Sigmoid colon (tissue), 7 donors: ENCODE measurements around the gene PIM3. TPM values are rescaled to one million over a fixed set of nuclear protein-coding genes. Genes with fewer than 3 reads are reported as not detected.

Source experiments
- DNase-seq: peaks from one replicate; pipeline ENCODE4 v3.0.0-alpha.2; 2019
- H3K27ac ChIP-seq, 4 donors: fragments of 200-600 bp; sonication (generic); one replicate each; pipeline ENCODE4 v1.5.1; 2016 to 2019; ENCODE audit warnings: mild to moderate bottlenecking in 1 of 4
- H3K27me3 ChIP-seq, 3 donors: fragments of 200-600 bp; sonication (generic); one replicate each; pipeline ENCODE4 v1.5.1; 2019; ENCODE audit warnings: mild to moderate bottlenecking in 1 of 3
- H3K36me3 ChIP-seq, 4 donors: fragments of 200-600 bp; sonication (generic); one replicate each; pipeline ENCODE4 v1.5.1; 2016 to 2019
- H3K4me1 ChIP-seq, 4 donors: fragments of 200-600 bp; sonication (generic); one replicate each; pipeline ENCODE4 v1.5.1; 2017 to 2019
- H3K4me3 ChIP-seq, 4 donors: fragments of 200-600 bp; sonication (generic); one replicate each; pipeline ENCODE4 v1.5.1; 2017 to 2019; ENCODE audit warnings: mild to moderate bottlenecking in 2 of 4, moderate library complexity in 1 of 4
- H3K9me3 ChIP-seq, 4 donors: fragments of 200-600 bp in 3 of 4; sonication (generic) in 3 of 4; one replicate each; pipeline versions ENCODE4 v1.5.1 to v1.6.1; 2013 to 2019
- CTCF ChIP-seq, 4 experiments: fragments of 450-650 bp in 3 of 4; fragments of 200-600 bp in 1 of 4; IDR thresholded peaks; one replicate each; pipeline ENCODE4 v1.5.1; 2016 to 2019; ENCODE audit warnings: antibody characterized with exemption in 4 of 4, mild to moderate bottlenecking in 3 of 4, moderate library complexity in 2 of 4
- EP300 ChIP-seq, 4 donors: sonication (generic); formaldehyde crosslinking; IDR thresholded peaks; one replicate each; pipeline ENCODE4 v1.6.1; 2017; ENCODE audit warnings: antibody characterized with exemption in 4 of 4
- POLR2A ChIP-seq, 2 donors: fragments of 450-650 bp; IDR thresholded peaks; one replicate each; pipeline ENCODE4 v1.6.1; 2016; ENCODE audit warnings: antibody characterized with exemption in 2 of 2, mild to moderate bottlenecking in 2 of 2, moderate library complexity in 2 of 2
- POLR2AphosphoS5 ChIP-seq, 4 donors: sonication (generic); formaldehyde crosslinking; IDR thresholded peaks; one replicate each; pipeline ENCODE4 v1.6.1; 2017; ENCODE audit warnings: antibody characterized with exemption in 4 of 4
- WGBS, 2 donors: extraction: QIAGEN DNeasy Blood & Tissue Kit; methylation state at CpG; one replicate each; pipeline ENCODE4 v1.1.7; 2013; 5-methylcytosine and 5-hydroxymethylcytosine counted together
- intact Hi-C: fragments of 100-400 bp; cut with DNase I; formaldehyde crosslinking; loops from one replicate; pipeline ENCODE4 v1.15.1; 2023
- polyA plus RNA-seq, 3 donors: library from polyadenylated mRNA; stranded (reverse); fragments of 200-250 nt; gene quantifications; one replicate each; pipeline ENCODE4 v1.2.3, GENCODE V29; 2013
- total RNA-seq, 4 donors: library from RNA; depleted of rRNA; stranded (reverse); fragments of >200 nt; gene quantifications; one replicate each; pipeline ENCODE4 v1.1.0, GENCODE V29; 2016
- donor health status: healthy with polysubstance abuse.
- donor health status: Bipolar disorder and iron deficiency.
- donor health status: healthy.

PIM3 gene
- total and polyA plus RNA-seq, 7 donors: 26.3 to 126 (median 49.4) TPM

- no peak overlapping the region for H3K27ac ChIP-seq
- peaks cover 0 to 14% (median 0%) of the 10 kb centered on the region in 4 donors for H3K36me3 ChIP-seq
- H3K4me1 ChIP-seq: peaks cover 0 to 13% (median 12%) of the 10 kb centered on the region in 4 donors
- H3K27me3 ChIP-seq: peaks cover 7 to 17% (median 13%) of the 10 kb centered on the region in 3 donors
- no peak overlapping the region for H3K4me3 ChIP-seq
- H3K9me3 ChIP-seq: no peaks in the 10 kb centered on the region
- no peak for TF ChIP-seq POLR2A (IDR thresholded peaks at IDR 0.05)
- no peak for TF ChIP-seq POLR2AphosphoS5 (IDR thresholded peaks at IDR 0.05)
- TF ChIP-seq EP300 (IDR thresholded peaks at IDR 0.05): no peak
- no peak for TF ChIP-seq CTCF (IDR thresholded peaks at IDR 0.05)
- 87 to 88% methylated on average over 18 of the region's 18 CpGs for WGBS, 2 donors
- DNase-seq: no peak
- intact Hi-C loops: loop anchor here (10.0 kb wide), 1 partner anchor 258 kb away; the partner anchor contains the start of gene TRABD
Measured at GRCh38 chr22:49926916-49927315, 33.7 kb upstream of the PIM3 start.

GRCh38 chr22:49927483-49928184, 32.9 kb upstream of the PIM3 start:
- H3K27ac ChIP-seq: no peak overlapping the region
- peaks cover 0 to 14% (median 12%) of the 10 kb centered on the region in 4 donors for H3K4me1 ChIP-seq
- intact Hi-C loops: loop anchor here (2.0 to 10.0 kb wide), 2 partner anchors 65 to 257 kb away; partner anchors contain the start of gene TRABD
- peaks cover 0 to 14% (median 0%) of the 10 kb centered on the region in 4 donors for H3K36me3 ChIP-seq
- H3K9me3 ChIP-seq: no peaks in the 10 kb centered on the region
- TF ChIP-seq POLR2A (IDR thresholded peaks at IDR 0.05): no peak
- TF ChIP-seq EP300 (IDR thresholded peaks at IDR 0.05): no peak
- TF ChIP-seq CTCF (IDR thresholded peaks at IDR 0.05): no peak
- TF ChIP-seq POLR2AphosphoS5 (IDR thresholded peaks at IDR 0.05): no peak
- no peak for DNase-seq
- H3K4me3 ChIP-seq: no peak overlapping the region
- peaks cover 7 to 17% (median 13%) of the 10 kb centered on the region in 3 donors for H3K27me3 ChIP-seq
- WGBS, 2 donors: 92 to 94% methylated on average over 26 of the region's 26 CpGs

GRCh38 chr22:49928185-49928495, 32.4 kb upstream of the PIM3 start:
- 88 to 92% methylated on average over 8 of the region's 8 CpGs for WGBS, 2 donors
- H3K4me1 ChIP-seq: peaks cover 0 to 18% (median 12%) of the 10 kb centered on the region in 4 donors
- intact Hi-C loops: loop anchor here (2.0 to 10.0 kb wide), 2 partner anchors 65 to 257 kb away; partner anchors contain the start of gene TRABD

GRCh38 chr22:49928555-49929210, 31.9 kb upstream of the PIM3 start:
- H3K27me3 ChIP-seq: peaks cover 7 to 17% (median 13%) of the 10 kb centered on the region in 3 donors
- peaks cover 0 to 14% (median 0%) of the 10 kb centered on the region in 4 donors for H3K36me3 ChIP-seq
- H3K27ac ChIP-seq: no peak overlapping the region
- WGBS, 2 donors: 35 to 55% methylated on average over 38 of the region's 38 CpGs
- no peak for DNase-seq
- peaks cover 0 to 22% (median 16%) of the 10 kb centered on the region in 4 donors for H3K4me1 ChIP-seq
- no peak for TF ChIP-seq EP300 (IDR thresholded peaks at IDR 0.05)
- TF ChIP-seq POLR2AphosphoS5 (IDR thresholded peaks at IDR 0.05): no peak
- no peak for TF ChIP-seq CTCF (IDR thresholded peaks at IDR 0.05)
- no peak for TF ChIP-seq POLR2A (IDR thresholded peaks at IDR 0.05)
- no peaks in the 10 kb centered on the region for H3K9me3 ChIP-seq
- intact Hi-C loops: loop anchor here (1.0 to 10.0 kb wide), 3 partner anchors 64 to 256 kb away; partner anchors contain the start of gene TRABD
- no peak overlapping the region for H3K4me3 ChIP-seq

More at GRCh38 chr22:49928185-49928495, 32.4 kb upstream of the PIM3 start:
- no peak for DNase-seq
- no peak overlapping the region for H3K4me3 ChIP-seq
- peaks cover 0 to 14% (median 0%) of the 10 kb centered on the region in 4 donors for H3K36me3 ChIP-seq
- peaks cover 7 to 17% (median 13%) of the 10 kb centered on the region in 3 donors for H3K27me3 ChIP-seq
- H3K9me3 ChIP-seq: no peaks in the 10 kb centered on the region
- TF ChIP-seq POLR2AphosphoS5 (IDR thresholded peaks at IDR 0.05) (no peak), POLR2A (IDR thresholded peaks at IDR 0.05) (no peak), EP300 (IDR thresholded peaks at IDR 0.05) (no peak), CTCF (IDR thresholded peaks at IDR 0.05) (no peak)
- H3K27ac ChIP-seq: no peak overlapping the region
